ENCODE results near the gene ACTR5. TPM values are rescaled to one million over a fixed set of nuclear protein-coding genes. Genes with fewer than 3 reads are reported as not detected.

Gene ACTR5
- total RNA-seq, result 8.5 and 9.7 TPM in 2 replicates

GRCh38 chr20:38748097-38748860 is at the start of gene ACTR5:
Gene ACTR5, plus strand, starts transcription at chr20:38748460. Its CDS starts 19 bp downstream, at chr20:38748479.

GRCh38 chr20:38723848-38724625 is 24.2 kb upstream of the ACTR5 start, which contains the start of gene SLC32A1:
Gene SLC32A1, plus strand, starts transcription at chr20:38724486. Its CDS starts 239 bp downstream, at chr20:38724725.

GRCh38 chr20:38805502-38805957 is 57.3 kb downstream of the ACTR5 start, which contains the start of gene PPP1R16B:
Gene PPP1R16B, plus strand, starts transcription at chr20:38805697. Its CDS starts 30,229 bp downstream, at chr20:38835926.

Small RNAs within 50 kb of the gene (small RNA-seq; reads per million reads assigned to genes)
- gene RF00017, result not detected

Other genes starting within 250 kb of the ACTR5 start
- not detected in 2 replicates for gene ADIG, start 167.3 kb upstream of the ACTR5 start, total RNA-seq
- gene ARHGAP40, start 146.7 kb upstream of the ACTR5 start, total RNA-seq, result under 0.01 and 0.10 TPM in 2 replicates
- gene SLC32A1, start 24.0 kb upstream of the ACTR5 start, total RNA-seq, result not detected in 2 replicates
- 169 and 210 TPM in 2 replicates for gene PPP1R16B, start 57.2 kb downstream of the ACTR5 start, total RNA-seq
- gene FAM83D, start 178.0 kb downstream of the ACTR5 start, total RNA-seq, result 16.0 and 25.8 TPM in 2 replicates
- gene DHX35, start 213.9 kb downstream of the ACTR5 start, total RNA-seq, result 11.4 and 12.0 TPM in 2 replicates

Measured in vein endothelial cell (primary cell).